ENCODE measurements around the gene SULT1A3. TPM values are rescaled to one million over a fixed set of nuclear protein-coding genes. Genes with fewer than 3 reads are reported as not detected.
"Not testable (repeated sequence)": the region's sequence is repeated elsewhere in the genome, so short reads cannot be mapped to it uniquely, and the experiment has no call there.

The SULT1A3 gene
- 10 to 100 TPM; 11.6 to 12.7 TPM for total RNA-seq

- CTCF ChIA-PET, POLR2A ChIA-PET: not testable (repeated sequence)
These were observed at the start of gene SULT1A3 for GRCh38 chr16:30199049-30199448. Gene SULT1A3 (plus strand): TSS chr16:30199255. CDS start chr16:30200729, 1,474 bp downstream.

GRCh38 chr16:30151091-30151490 lies 48.0 kb upstream of the SULT1A3 start:
- ChIA-PET CTCF (interaction anchor here (1.5 kb wide), 1 partner anchor 38 kb away, joined by 4 read pairs; the partner anchor contains the start of gene GDPD3), POLR2A (no interaction called here)

- CTCF ChIA-PET, result interaction anchor here (1.0 kb wide), 1 partner anchor 35 kb away, joined by 3 read pairs; no protein-coding TSS in a partner anchor
- POLR2A ChIA-PET, result no interaction called here
These were observed 46.5 kb upstream of the SULT1A3 start for GRCh38 chr16:30152517-30152916.

GRCh38 chr16:30155188-30155587 lies 43.9 kb upstream of the SULT1A3 start:
- POLR2A ChIA-PET, result no interaction called here
- CTCF ChIA-PET, result interaction anchor here (0.7 to 1.5 kb wide), 2 partner anchors 42 to 87 kb away, joined by 3 to 5 read pairs; partner anchors contain the start of gene GDPD3

- ChIA-PET POLR2A (no interaction called here), CTCF (no interaction called here)
These were observed 41.8 kb upstream of the SULT1A3 start for GRCh38 chr16:30157214-30157613.

- CTCF ChIA-PET, result no interaction called here
- POLR2A ChIA-PET, result no interaction called here
These were observed 35.5 kb upstream of the SULT1A3 start for GRCh38 chr16:30163538-30163937.

- CTCF ChIA-PET, result no interaction called here
- POLR2A ChIA-PET, result no interaction called here
These were observed 32.7 kb upstream of the SULT1A3 start for GRCh38 chr16:30166202-30166902.

GRCh38 chr16:30168746-30169145 lies 30.3 kb upstream of the SULT1A3 start:
- POLR2A ChIA-PET, CTCF ChIA-PET: not testable (repeated sequence)

- CTCF ChIA-PET, result not testable (repeated sequence)
These were observed 29.6 kb upstream of the SULT1A3 start for GRCh38 chr16:30169416-30169815.

GRCh38 chr16:30170145-30170544 lies 28.9 kb upstream of the SULT1A3 start:
- POLR2A ChIA-PET, CTCF ChIA-PET: not testable (repeated sequence)

More at GRCh38 chr16:30169416-30169815, 29.6 kb upstream of the SULT1A3 start:
- POLR2A ChIA-PET, result not testable (repeated sequence)

GRCh38 chr16:30173054-30173453 lies 26.0 kb upstream of the SULT1A3 start:
- CTCF ChIA-PET, result no interaction called here
- POLR2A ChIA-PET, result interaction anchor here (0.5 kb wide), 1 partner anchor 247 kb away, joined by 4 read pairs; no protein-coding TSS in a partner anchor

- CTCF ChIA-PET, result interaction anchor here (0.5 to 1.5 kb wide), 3 partner anchors 65 to 326 kb away, joined by 3 to 6 read pairs (median 4); no protein-coding TSS in a partner anchor
- POLR2A ChIA-PET, result not testable (repeated sequence)
These were observed 22.2 kb upstream of the SULT1A3 start for GRCh38 chr16:30176876-30177275.

- POLR2A ChIA-PET, result interaction anchor here (0.6 kb wide), 1 partner anchor 247 kb away, joined by 4 read pairs; no protein-coding TSS in a partner anchor
- CTCF ChIA-PET, result interaction anchor here (0.7 kb wide), 1 partner anchor 136 kb away, joined by 3 read pairs; no protein-coding TSS in a partner anchor
These were observed 19.9 kb upstream of the SULT1A3 start for GRCh38 chr16:30179195-30179594.

GRCh38 chr16:30179931-30180330 lies 19.1 kb upstream of the SULT1A3 start:
- POLR2A ChIA-PET, result interaction anchor here (0.7 kb wide), 1 partner anchor 115 kb away, joined by 4 read pairs; the partner anchor contains the start of gene ALDOA
- CTCF ChIA-PET, result no interaction called here

GRCh38 chr16:30180741-30181140 lies 18.3 kb upstream of the SULT1A3 start:
- ChIA-PET POLR2A (no interaction called here), CTCF (no interaction called here)

GRCh38 chr16:30183233-30184095 lies 15.6 kb upstream of the SULT1A3 start, which contains the start of gene CORO1A:
Gene CORO1A (plus strand): TSS chr16:30183602. CDS start chr16:30185210, 1,608 bp downstream.
- CTCF ChIA-PET, result interaction anchor here (1.0 to 6.3 kb wide), 3 partner anchors 40 to 91 kb away, joined by 3 to 41 read pairs (median 8); partner anchors contain the start of gene TBX6
- POLR2A ChIA-PET, result interaction anchor here (0.5 to 5.7 kb wide), 8 partner anchors 36 to 196 kb away, joined by 3 to 38 read pairs (median 4); partner anchors contain the start of genes MAPK3, TBX6 and YPEL3

- ChIA-PET POLR2A (interaction anchor here (1.0 to 5.7 kb wide), 4 partner anchors 54 to 193 kb away, joined by 3 to 38 read pairs (median 3); partner anchors contain the start of genes MAPK3 and TBX6), CTCF (interaction anchor here (2.4 to 6.3 kb wide), 2 partner anchors 41 to 92 kb away, joined by 8 to 41 read pairs; partner anchors contain the start of gene TBX6)
These were observed 14.8 kb upstream of the SULT1A3 start for GRCh38 chr16:30184096-30184890.

GRCh38 chr16:30184891-30185682 lies 14.0 kb upstream of the SULT1A3 start:
- POLR2A ChIA-PET, result interaction anchor here (0.6 to 5.7 kb wide), 7 partner anchors 55 to 287 kb away, joined by 3 to 38 read pairs (median 3); partner anchors contain the start of genes ITGAL and TBX6
- CTCF ChIA-PET, result interaction anchor here (0.6 to 6.3 kb wide), 5 partner anchors 42 to 233 kb away, joined by 3 to 41 read pairs (median 7); partner anchors contain the start of gene TBX6
